PC-3 (cell line): ENCODE data around the gene MAGEA9. TPM values are rescaled to one million over a fixed set of nuclear protein-coding genes. Genes with fewer than 3 reads are reported as not detected.
"Not testable (repeated sequence)": the region's sequence is repeated elsewhere in the genome, so short reads cannot be mapped to it uniquely, and the experiment has no call there.

Source experiments
- ATAC-seq: fragments of 200-7000 bp; cut with Tn5 transposase; 2 replicates; pipeline ENCODE4 v1.9.1; 2020; ENCODE audit warnings: mild to moderate bottlenecking, moderate library complexity
- BruUV-seq: library from RNA; stranded (reverse); fragments of 400-500 nt; replicated peaks from 2 replicates; lab custom pipeline; 2021; lab: Mats Ljungman, UMichigan
- CTCF ChIA-PET: fragments of 300-600 bp; sonication (Branson Sonifier 250); formaldehyde crosslinking; loops from one replicate; lab custom pipeline; 2022; ENCODE audit warnings: antibody characterized with exemption; lab: Charles Lee
- POLR2A ChIA-PET: fragments of 300-600 bp; sonication (Branson Sonifier 250); formaldehyde crosslinking; loops from one replicate; lab custom pipeline; 2022; ENCODE audit warnings: antibody characterized with exemption; ENCODE audit not compliant: unreplicated experiment; lab: Charles Lee
- DNase-seq: peaks from one replicate; pipeline ENCODE4 v3.0.0-alpha.2; 2015
- H2AFZ ChIP-seq: fragments of 300-600 bp; sonication (generic); 2 replicates; pipeline ENCODE4 v1.6.0; 2016; ENCODE audit warnings: antibody characterized with exemption, low read length
- H3F3A ChIP-seq: fragments of 300-600 bp; sonication (generic); one replicate; pipeline ENCODE4 v1.6.0; 2017; ENCODE audit warnings: antibody characterized with exemption, low read length, control low read depth, mild to moderate bottlenecking; ENCODE audit not compliant: unreplicated experiment
- H3K27ac ChIP-seq: fragments of 300-600 bp; sonication (generic); 2 replicates; pipeline ENCODE4 v1.5.1; 2016; ENCODE audit warnings: mild to moderate bottlenecking, low read length
- H3K27me3 ChIP-seq: fragments of 300-600 bp; sonication (generic); 2 replicates; pipeline ENCODE4 v1.6.1; 2016; ENCODE audit warnings: low read length, mixed read lengths
- H3K36me3 ChIP-seq: fragments of 300-600 bp; sonication (generic); 2 replicates; pipeline ENCODE4 v1.6.1; 2016; ENCODE audit warnings: low read depth, mixed run types, low read length, mixed read lengths
- H3K4me1 ChIP-seq: fragments of 300-600 bp; sonication (generic); 2 replicates; pipeline ENCODE4 v1.5.1; 2016; ENCODE audit warnings: low read length; ENCODE audit not compliant: insufficient read depth
- H3K4me2 ChIP-seq: fragments of 300-600 bp; sonication (generic); 2 replicates; pipeline ENCODE4 v1.6.0; 2016; ENCODE audit warnings: low read length
- H3K4me3 ChIP-seq: fragments of 300-600 bp; sonication (generic); 2 replicates; pipeline ENCODE4 v1.5.1; 2016; ENCODE audit warnings: mild to moderate bottlenecking, low read length, mixed read lengths
- H3K79me2 ChIP-seq: fragments of 300-600 bp; sonication (generic); 2 replicates; pipeline ENCODE4 v1.6.1; 2017; ENCODE audit warnings: low read length, mixed read lengths
- H3K9ac ChIP-seq: fragments of 300-600 bp; sonication (generic); 2 replicates; pipeline ENCODE4 v1.6.0; 2016; ENCODE audit warnings: mild to moderate bottlenecking, low read length
- H3K9me2 ChIP-seq: fragments of 300-600 bp; sonication (generic); replicated peaks from 2 replicates; pipeline ENCODE4 v1.6.1; 2016; ENCODE audit warnings: mixed run types, low read length, mixed read lengths
- H3K9me3 ChIP-seq: fragments of 300-600 bp; sonication (generic); 2 replicates; pipeline ENCODE4 v1.6.1; 2016; ENCODE audit warnings: low read length, mixed read lengths
- H4K20me1 ChIP-seq: fragments of 300-600 bp; sonication (generic); 2 replicates; pipeline ENCODE4 v1.6.1; 2016; ENCODE audit warnings: low read length, mixed read lengths
- EZH2 ChIP-seq: fragments of 300-600 bp; sonication (generic); IDR thresholded peaks from one replicate; pipeline ENCODE4 v1.6.1; 2017; ENCODE audit warnings: antibody characterized with exemption, mild to moderate bottlenecking, low read length; ENCODE audit not compliant: unreplicated experiment
- EZH2phosphoT487 ChIP-seq: fragments of 300-600 bp; sonication (generic); IDR thresholded peaks from 2 replicates; pipeline ENCODE4 v1.6.1; 2018; ENCODE audit warnings: mild to moderate bottlenecking, antibody characterized with exemption, low read length, borderline replicate concordance
- intact Hi-C: fragments of 100-400 bp; cut with micrococcal nuclease; formaldehyde crosslinking; loops from 2 replicates; pipeline ENCODE4 v1.9.0; 2023
- total RNA-seq: library from RNA; depleted of rRNA; stranded (reverse); fragments of >200 nt; gene quantifications from 2 replicates; pipeline ENCODE4 v1.2.3, GENCODE V29; 2014
- TF ChIP-seq, protein P1 (sequence below): fragments of 300-600 bp; sonication (generic); conservative IDR thresholded peaks from 2 replicates; pipeline ENCODE4 v1.5.1; 2017; ENCODE audit warnings: antibody characterized with exemption, low read depth, mild to moderate bottlenecking, low read length

Gene MAGEA9
- total RNA-seq, 1 experiment from 2014 or later = not detected

DNA sequence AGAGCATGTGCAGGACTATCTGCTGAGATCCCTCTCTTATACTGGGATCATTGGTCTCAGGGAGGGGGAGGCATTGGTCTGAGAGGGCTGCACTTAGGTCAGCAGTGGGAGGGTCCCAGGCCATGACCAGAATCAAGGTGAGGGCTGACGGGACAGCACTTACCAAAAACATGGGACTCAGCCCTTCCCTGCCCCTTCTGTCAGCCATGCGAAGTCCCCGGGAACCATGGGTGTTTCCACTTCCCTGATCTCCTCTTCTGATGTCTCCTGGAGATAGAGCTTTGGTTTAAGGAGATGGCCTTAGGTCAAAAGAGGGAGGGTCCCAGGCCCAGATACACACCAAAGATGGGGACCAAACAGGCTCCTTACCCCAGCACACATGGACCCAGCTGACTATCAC is 20.8 kb upstream of the MAGEA9 start:
- H3K36me3 ChIP-seq = no peaks in the 10 kb centered on the region
- no peak for TF ChIP-seq EZH2
- TF ChIP-seq, protein P1, sequence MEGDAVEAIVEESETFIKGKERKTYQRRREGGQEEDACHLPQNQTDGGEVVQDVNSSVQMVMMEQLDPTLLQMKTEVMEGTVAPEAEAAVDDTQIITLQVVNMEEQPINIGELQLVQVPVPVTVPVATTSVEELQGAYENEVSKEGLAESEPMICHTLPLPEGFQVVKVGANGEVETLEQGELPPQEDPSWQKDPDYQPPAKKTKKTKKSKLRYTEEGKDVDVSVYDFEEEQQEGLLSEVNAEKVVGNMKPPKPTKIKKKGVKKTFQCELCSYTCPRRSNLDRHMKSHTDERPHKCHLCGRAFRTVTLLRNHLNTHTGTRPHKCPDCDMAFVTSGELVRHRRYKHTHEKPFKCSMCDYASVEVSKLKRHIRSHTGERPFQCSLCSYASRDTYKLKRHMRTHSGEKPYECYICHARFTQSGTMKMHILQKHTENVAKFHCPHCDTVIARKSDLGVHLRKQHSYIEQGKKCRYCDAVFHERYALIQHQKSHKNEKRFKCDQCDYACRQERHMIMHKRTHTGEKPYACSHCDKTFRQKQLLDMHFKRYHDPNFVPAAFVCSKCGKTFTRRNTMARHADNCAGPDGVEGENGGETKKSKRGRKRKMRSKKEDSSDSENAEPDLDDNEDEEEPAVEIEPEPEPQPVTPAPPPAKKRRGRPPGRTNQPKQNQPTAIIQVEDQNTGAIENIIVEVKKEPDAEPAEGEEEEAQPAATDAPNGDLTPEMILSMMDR = no peak
- no peak for TF ChIP-seq EZH2phosphoT487
- no peak overlapping the region for H3K27ac ChIP-seq
- H3K9me2 ChIP-seq = no peaks in the 10 kb centered on the region
- ChIA-PET POLR2A (no interaction called here), CTCF (no interaction called here)
- H3K27me3 ChIP-seq = no peaks in the 10 kb centered on the region
- ATAC-seq (no peak), DNase-seq (no peak)
- H3K4me3 ChIP-seq = no peak overlapping the region
- no peak overlapping the region for H3K4me2 ChIP-seq
- H3F3A ChIP-seq = no peaks in the 10 kb centered on the region
- H4K20me1 ChIP-seq = no peaks in the 10 kb centered on the region
- intact Hi-C loops = no loop called here
- no peak overlapping the region for H2AFZ ChIP-seq
- no TSS peak for BruUV-seq
- H3K9ac ChIP-seq = no peak overlapping the region
- no peaks in the 10 kb centered on the region for H3K79me2 ChIP-seq
- no peaks in the 10 kb centered on the region for H3K9me3 ChIP-seq
- H3K4me1 ChIP-seq = no peaks in the 10 kb centered on the region

DNA sequence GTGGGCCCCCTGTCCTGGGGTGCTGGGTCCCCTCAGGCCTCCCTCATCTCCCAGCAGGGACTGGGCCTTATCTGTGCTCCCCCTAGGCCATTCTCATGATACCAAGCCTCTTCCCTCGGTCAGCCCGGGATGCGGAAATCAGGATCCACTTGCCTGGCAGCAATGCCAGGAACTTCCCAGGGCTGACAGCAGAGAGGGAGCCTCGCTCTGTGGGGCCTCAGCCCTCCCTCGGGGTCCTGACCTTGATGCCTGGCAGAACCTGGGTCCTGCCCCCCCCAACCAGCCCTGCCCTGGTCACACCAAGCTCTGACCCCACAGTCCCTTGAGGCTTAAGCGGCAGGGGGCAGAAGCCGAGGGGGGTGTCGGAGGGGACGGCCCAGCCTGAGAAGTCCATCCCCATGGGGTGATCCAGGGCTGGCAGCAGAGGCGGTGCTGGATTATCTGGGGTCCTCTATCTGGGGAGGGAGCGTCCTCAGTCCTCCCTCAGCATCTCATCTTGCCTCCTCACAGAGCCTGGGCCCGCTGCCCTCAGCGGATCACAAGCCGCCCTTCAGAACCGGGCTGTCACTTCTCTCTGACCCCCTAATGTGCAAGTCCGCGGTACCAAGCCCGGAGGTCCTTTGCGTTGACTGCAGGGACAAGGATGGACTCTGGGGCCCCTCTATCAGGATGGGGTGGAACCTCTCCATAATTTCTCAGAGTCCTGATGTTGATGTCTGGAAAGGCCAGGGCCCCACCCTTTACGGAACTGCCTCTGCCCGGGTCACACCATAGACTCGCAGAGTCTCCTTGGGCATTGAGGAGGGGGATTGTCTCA is 19.7 kb upstream of the MAGEA9 start:
- H3K36me3 ChIP-seq, H3K4me2 ChIP-seq, H3K9ac ChIP-seq, H3F3A ChIP-seq, ATAC-seq, H3K79me2 ChIP-seq, H3K27ac ChIP-seq, BruUV-seq, POLR2A ChIA-PET, H3K9me2 ChIP-seq, DNase-seq, H4K20me1 ChIP-seq, H3K4me3 ChIP-seq, CTCF ChIA-PET, H2AFZ ChIP-seq, H3K4me1 ChIP-seq, intact Hi-C loops, H3K27me3 ChIP-seq, H3K9me3 ChIP-seq: not testable (repeated sequence)

DNA sequence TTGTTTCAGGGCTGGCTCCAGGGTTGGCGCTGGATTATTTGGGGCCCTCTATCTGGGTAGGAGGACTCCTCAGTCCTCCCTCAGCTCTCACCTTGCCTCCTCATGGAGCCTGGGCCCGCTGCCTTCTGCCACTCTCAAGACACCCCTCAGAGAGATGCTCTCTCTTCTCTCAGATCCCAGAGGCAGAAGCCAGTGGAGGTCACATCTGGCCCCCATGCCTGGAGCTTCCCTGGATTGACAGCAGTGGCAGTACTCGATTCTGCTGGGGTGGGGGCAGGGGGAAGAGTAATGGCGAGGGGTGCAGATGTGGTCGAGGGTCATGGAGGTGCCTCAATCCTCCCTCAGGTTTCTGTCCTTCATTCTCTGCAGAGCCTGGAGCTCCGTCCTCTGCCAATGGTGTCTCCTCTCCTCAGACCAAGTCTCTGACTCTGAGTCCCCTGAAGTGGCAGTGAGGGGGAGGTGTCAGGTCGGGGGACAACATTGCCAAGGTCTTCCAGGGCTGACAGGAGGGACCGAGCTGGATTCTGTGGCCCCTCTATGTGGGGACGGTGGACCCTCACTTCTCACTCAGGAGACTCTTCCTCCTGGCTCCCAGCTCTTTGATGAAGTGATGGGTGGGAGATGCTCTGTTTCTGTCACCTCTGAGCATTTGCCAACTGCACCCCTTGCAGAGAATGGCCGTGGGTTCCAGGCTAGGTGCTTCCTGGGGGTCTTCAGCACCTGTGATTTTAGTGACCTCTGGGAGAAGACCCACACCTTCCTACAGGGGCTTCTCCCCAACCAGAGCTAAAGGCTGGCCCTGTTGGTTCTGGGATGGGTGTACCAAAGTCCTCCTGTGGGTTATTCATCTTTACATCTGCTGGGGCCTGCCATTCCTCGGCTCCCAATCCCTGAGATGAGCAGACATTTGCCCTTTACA is 18.8 kb upstream of the MAGEA9 start:
- no peaks in the 10 kb centered on the region for H3K36me3 ChIP-seq
- TF ChIP-seq EZH2phosphoT487 (no peak), EZH2 (no peak)
- TF ChIP-seq, protein P1 = no peak
- intact Hi-C loops = no loop called here
- no peak overlapping the region for H3K4me2 ChIP-seq
- ChIA-PET CTCF (no interaction called here), POLR2A (interaction anchor here (0.6 kb wide), 1 partner anchor 468 kb away, joined by 3 read pairs; no protein-coding TSS in a partner anchor)
- H4K20me1 ChIP-seq = no peaks in the 10 kb centered on the region
- ATAC-seq (no peak), DNase-seq (no peak)
- BruUV-seq = no TSS peak
- no peaks in the 10 kb centered on the region for H3K4me1 ChIP-seq
- no peak overlapping the region for H3K9ac ChIP-seq
- H2AFZ ChIP-seq = no peak overlapping the region
- H3K9me2 ChIP-seq = no peaks in the 10 kb centered on the region
- no peak overlapping the region for H3K27ac ChIP-seq
- 0 out of 2 replicates have a peak, but pooled peaks cover 4% of the 10 kb centered on the region for H3K27me3 ChIP-seq
- no peaks in the 10 kb centered on the region for H3F3A ChIP-seq
- H3K9me3 ChIP-seq = no peaks in the 10 kb centered on the region
- H3K79me2 ChIP-seq = no peaks in the 10 kb centered on the region
- H3K4me3 ChIP-seq = no peak overlapping the region

DNA sequence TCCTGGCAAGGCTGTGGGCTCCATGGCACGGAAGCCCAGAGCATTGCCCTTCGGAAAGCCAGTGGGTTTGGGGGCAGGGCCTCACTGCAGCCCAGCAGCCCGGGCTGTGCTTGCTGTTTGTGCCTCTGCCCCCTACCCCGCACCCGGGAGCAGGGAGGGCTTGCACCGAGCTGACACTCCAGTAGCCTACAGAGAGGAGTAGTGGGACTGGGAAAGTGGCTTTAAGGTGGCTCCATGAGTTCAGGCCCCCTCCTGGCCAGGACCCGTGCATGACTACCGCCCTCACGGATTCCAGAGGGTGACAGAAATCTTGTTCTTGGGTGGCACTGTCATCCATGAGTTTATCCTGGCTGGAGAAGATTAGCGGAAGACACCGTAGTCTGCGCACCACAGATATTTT is 11.4 kb upstream of the MAGEA9 start:
- intact Hi-C loops, H3K36me3 ChIP-seq, H3K9ac ChIP-seq, H4K20me1 ChIP-seq, H3K27me3 ChIP-seq, CTCF ChIA-PET, H3K9me2 ChIP-seq, BruUV-seq, DNase-seq, H3K27ac ChIP-seq, H3K79me2 ChIP-seq, ATAC-seq, H2AFZ ChIP-seq, POLR2A ChIA-PET, H3K4me1 ChIP-seq, H3K9me3 ChIP-seq, H3F3A ChIP-seq, H3K4me3 ChIP-seq, H3K4me2 ChIP-seq: not testable (repeated sequence)
